Naive B cell (primary cell): Measurements from ENCODE around the gene SPG7. TPM values are rescaled to one million over a fixed set of nuclear protein-coding genes. Genes with fewer than 3 reads are reported as not detected.
"Not testable (repeated sequence)": the region's sequence is repeated elsewhere in the genome, so short reads cannot be mapped to it uniquely, and the experiment has no call there.

Experiments used
- ATAC-seq, 2 donors: fragments of 150-1000 bp; cut with Tn5 transposase; 2 replicates each; pipeline ENCODE4 v1.10.0; 2021; ENCODE audit warnings: low read depth in 2 of 2, mild to moderate bottlenecking in 2 of 2, moderate library complexity in 2 of 2
- DNase-seq: peaks from one replicate; pipeline ENCODE4 v3.0.0; 2022
- H3K27ac Mint-ChIP-seq, 6 donors: one replicate each; pipeline ENCODE4 v1.8.0; 2020 to 2022; ENCODE audit warnings: mild to moderate bottlenecking in 6 of 6, mixed read lengths in 6 of 6, moderate library complexity in 5 of 6, inconsistent platforms in 2 of 6
- H3K27me3 Mint-ChIP-seq, 3 donors: one replicate each; pipeline ENCODE4 v1.8.0; 2021 to 2022; ENCODE audit warnings: mixed read lengths in 3 of 3, mild to moderate bottlenecking in 1 of 3
- H3K36me3 Mint-ChIP-seq, 2 donors: one replicate each; pipeline ENCODE4 v1.8.0; 2020 to 2022; ENCODE audit warnings: mixed read lengths in 2 of 2, inconsistent platforms in 1 of 2, mild to moderate bottlenecking in 1 of 2
- H3K4me1 Mint-ChIP-seq, 3 donors: one replicate each; pipeline ENCODE4 v1.8.0; 2020 to 2022; ENCODE audit warnings: mixed read lengths in 3 of 3, inconsistent platforms in 1 of 3, mild to moderate bottlenecking in 1 of 3, moderate library complexity in 1 of 3
- H3K4me3 Mint-ChIP-seq, 8 donors: one replicate each; pipeline ENCODE4 v1.8.0; 2020 to 2022; ENCODE audit warnings: mild to moderate bottlenecking in 8 of 8, mixed read lengths in 8 of 8, moderate library complexity in 8 of 8, inconsistent platforms in 2 of 8
- H3K9me3 Mint-ChIP-seq, 7 donors: one replicate each; pipeline ENCODE4 v1.8.0; 2020 to 2022; ENCODE audit warnings: mixed read lengths in 7 of 7, mild to moderate bottlenecking in 5 of 7, inconsistent platforms in 2 of 7, moderate library complexity in 1 of 7
- polyA plus RNA-seq, 6 donors: library from polyadenylated mRNA; unstranded; fragments of 300-500 nt; fragmentation: Illumina TruSeq; gene quantifications; one replicate each; pipeline ENCODE4 v1.2.3, GENCODE V29; 2021; ENCODE audit warnings: low read depth in 6 of 6

The SPG7 gene
- 10 to 100 TPM; 34.8 to 54.1 (median 40.0) TPM for polyA plus RNA-seq

DNA sequence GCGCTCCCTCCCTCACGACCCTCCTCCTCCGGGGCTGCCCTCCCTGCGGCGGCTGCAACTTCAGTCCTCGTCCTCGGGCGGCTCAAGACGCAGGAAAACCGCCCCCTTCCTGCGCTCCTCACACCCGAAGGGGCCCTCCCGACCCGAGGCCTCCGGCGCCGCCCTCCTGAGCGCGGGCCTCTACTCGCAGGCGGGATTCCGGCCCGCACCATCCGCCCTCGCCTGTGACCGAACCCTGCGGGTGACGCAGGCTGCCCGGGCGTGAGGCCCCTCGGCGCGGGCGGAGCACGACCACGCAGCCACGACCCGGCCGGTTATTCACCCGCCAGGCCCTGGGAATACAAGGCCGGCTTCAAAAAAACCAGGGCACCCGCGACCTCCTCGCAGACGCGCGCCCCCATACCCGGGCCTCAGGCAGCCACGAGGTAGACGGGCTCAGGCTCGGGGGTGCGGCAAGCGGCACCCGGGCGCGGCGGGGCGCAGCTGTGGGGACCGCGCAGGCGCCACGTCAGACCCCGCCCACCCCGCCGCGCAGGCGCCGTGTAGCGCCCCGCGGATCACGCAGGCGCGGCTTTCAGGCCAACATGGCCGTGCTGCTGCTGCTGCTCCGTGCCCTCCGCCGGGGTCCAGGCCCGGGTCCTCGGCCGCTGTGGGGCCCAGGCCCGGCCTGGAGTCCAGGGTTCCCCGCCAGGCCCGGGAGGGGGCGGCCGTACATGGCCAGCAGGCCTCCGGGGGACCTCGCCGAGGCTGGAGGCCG lies at the start of gene SPG7:
Gene SPG7 (plus strand): TSS at position 570 of the 757 bp plus-strand sequence. CDS start 15 bp downstream, at position 585.
- peak within 1 kb of the TSS; percentile 79 to 97 (median 96) for H3K27ac Mint-ChIP-seq
- ATAC-seq: peak; percentile 70 to 71
- H3K36me3 Mint-ChIP-seq: no peaks in the 10 kb centered on the region
- H3K4me1 Mint-ChIP-seq: peaks cover 12 to 37% (median 16%) of the 10 kb centered on the region in 3 donors
- H3K9me3 Mint-ChIP-seq: no peaks in the 10 kb centered on the region
- peak; percentile 95 for DNase-seq
- peak within 1 kb of the TSS; percentile 69 to 97 (median 94) for H3K4me3 Mint-ChIP-seq
- H3K27me3 Mint-ChIP-seq: no peaks in the 10 kb centered on the region

DNA sequence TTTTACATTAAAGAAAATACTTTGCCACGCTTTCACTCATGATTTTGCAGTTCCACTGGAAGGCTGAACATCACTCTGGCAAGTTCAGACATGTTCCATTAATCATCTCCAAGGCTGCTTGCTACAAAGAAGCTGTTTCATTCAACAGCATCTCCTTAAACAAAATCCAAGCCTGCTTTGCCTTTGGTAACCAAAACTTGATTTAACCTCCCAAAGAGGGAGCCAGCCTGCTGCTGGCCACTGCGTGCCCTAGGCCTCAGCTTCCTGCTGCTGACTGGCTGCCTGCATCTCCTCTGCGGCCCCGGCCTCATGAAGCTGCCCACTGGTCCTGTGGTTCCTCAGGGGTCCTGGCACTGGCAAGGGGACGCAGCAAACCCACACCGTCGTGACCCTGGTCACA lies 49.7 kb upstream of the SPG7 start:
- H3K36me3 Mint-ChIP-seq: peaks cover 0 to 4% of the 10 kb centered on the region in 2 donors
- no peak overlapping the region for H3K4me3 Mint-ChIP-seq
- no peak for DNase-seq
- peaks cover 0 to 3% (median 0%) of the 10 kb centered on the region in 7 donors for H3K9me3 Mint-ChIP-seq
- H3K4me1 Mint-ChIP-seq: peaks cover 38 to 62% (median 53%) of the 10 kb centered on the region in 3 donors
- ATAC-seq: no peak
- peaks cover 0 to 3% (median 0%) of the 10 kb centered on the region in 3 donors for H3K27me3 Mint-ChIP-seq
- peak overlapping the region in 2 of 6 donors; percentile 22 to 59 for H3K27ac Mint-ChIP-seq

GRCh38 chr16:89458967-89459366 lies 49.2 kb upstream of the SPG7 start:
- Mint-ChIP-seq H3K4me1 (peaks cover 34 to 62% (median 49%) of the 10 kb centered on the region in 3 donors), H3K27ac (peak overlapping the region in 1 of 6 donors; percentile 22), H3K9me3 (peaks cover 0 to 1% (median 0%) of the 10 kb centered on the region in 7 donors), H3K27me3 (peaks cover 0 to 3% (median 0%) of the 10 kb centered on the region in 3 donors), H3K36me3 (peaks cover 0 to 4% of the 10 kb centered on the region in 2 donors), H3K4me3 (peak overlapping the region in 1 of 8 donors; percentile 6)
- DNase-seq (no peak), ATAC-seq (no peak)

GRCh38 chr16:89460556-89460955 lies 47.6 kb upstream of the SPG7 start:
- peak overlapping the region in 2 of 8 donors; percentile 3 to 9 for H3K4me3 Mint-ChIP-seq

DNA sequence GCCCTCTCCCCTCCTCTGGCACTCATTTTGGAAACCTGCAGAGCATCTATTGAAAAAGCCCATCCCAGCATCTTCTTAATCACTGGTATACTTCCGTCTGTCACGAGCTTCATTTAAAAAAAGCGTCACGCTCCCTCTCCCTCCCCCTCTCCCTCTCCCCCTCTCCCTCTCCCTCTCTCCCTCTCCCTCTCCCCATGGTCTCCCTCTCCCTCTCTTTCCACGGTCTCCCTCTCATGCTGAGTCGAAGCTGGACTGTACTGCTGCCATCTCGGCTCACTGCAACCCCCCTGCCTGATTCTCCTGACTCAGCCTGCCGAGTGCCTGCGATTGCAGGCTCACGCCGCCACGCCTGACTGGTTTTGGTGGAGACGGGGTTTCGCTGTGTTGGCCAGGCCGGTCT lies 46.3 kb upstream of the SPG7 start:
- H3K4me1 Mint-ChIP-seq: peaks cover 41 to 66% (median 50%) of the 10 kb centered on the region in 3 donors
- peak overlapping the region in 2 of 8 donors; percentile 3 to 32 for H3K4me3 Mint-ChIP-seq
- DNase-seq, H3K27me3 Mint-ChIP-seq, H3K36me3 Mint-ChIP-seq, H3K27ac Mint-ChIP-seq, ATAC-seq, H3K9me3 Mint-ChIP-seq: not testable (repeated sequence)

More at GRCh38 chr16:89460556-89460955, 47.6 kb upstream of the SPG7 start:
- peak; percentile 33 for DNase-seq
- H3K9me3 Mint-ChIP-seq: no peaks in the 10 kb centered on the region
- H3K27ac Mint-ChIP-seq: peak overlapping the region in 2 of 6 donors; percentile 9 to 36
- peaks cover 0 to 4% of the 10 kb centered on the region in 2 donors for H3K36me3 Mint-ChIP-seq
- peaks cover 35 to 64% (median 50%) of the 10 kb centered on the region in 3 donors for H3K4me1 Mint-ChIP-seq
- ATAC-seq: peak; percentile 47 to 55
- peaks cover 0 to 3% (median 0%) of the 10 kb centered on the region in 3 donors for H3K27me3 Mint-ChIP-seq

DNA sequence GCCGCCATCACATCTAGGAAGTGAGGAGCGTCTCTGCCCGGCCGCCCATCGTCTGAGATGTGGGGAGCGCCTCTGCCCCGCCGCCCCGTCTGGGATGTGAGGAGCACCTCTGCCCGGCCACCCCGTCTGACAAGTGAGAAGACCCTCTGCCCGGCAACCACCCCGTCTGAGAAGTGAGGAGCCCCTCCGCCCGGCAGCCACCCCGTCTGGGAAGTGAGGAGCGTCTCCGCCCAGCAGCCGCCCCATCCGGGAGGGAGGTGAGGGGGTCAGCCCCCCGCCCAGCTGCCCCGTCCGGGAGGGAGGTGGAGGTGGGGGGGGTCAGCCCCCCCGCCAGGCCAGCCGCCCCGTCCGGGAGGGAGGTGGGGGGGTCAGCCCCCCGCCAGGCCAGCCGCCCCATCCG lies 45.6 kb upstream of the SPG7 start:
- H3K4me3 Mint-ChIP-seq, ATAC-seq, H3K27ac Mint-ChIP-seq, DNase-seq, H3K9me3 Mint-ChIP-seq, H3K36me3 Mint-ChIP-seq, H3K27me3 Mint-ChIP-seq: not testable (repeated sequence)
- H3K4me1 Mint-ChIP-seq: peaks cover 42 to 71% (median 54%) of the 10 kb centered on the region in 3 donors

DNA sequence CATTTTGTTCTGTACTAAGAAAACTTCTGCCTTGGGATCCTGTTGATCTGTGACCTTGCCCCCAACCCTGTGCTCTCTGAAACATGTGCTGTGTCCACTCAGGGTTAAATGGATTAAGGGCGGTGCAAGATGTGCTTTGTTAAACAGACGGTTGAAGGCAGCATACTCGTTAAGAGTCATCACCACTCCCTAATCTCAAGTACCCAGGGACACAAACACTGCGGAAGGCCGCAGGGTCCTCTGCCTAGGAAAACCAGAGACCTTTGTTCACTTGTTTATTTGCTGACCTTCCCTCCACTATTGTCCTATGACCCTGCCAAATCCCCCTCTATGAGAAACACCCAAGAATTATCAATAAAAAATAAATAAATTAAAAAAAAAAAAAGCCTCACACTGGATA lies 44.9 kb upstream of the SPG7 start:
- H3K27ac Mint-ChIP-seq, H3K9me3 Mint-ChIP-seq, H3K27me3 Mint-ChIP-seq, DNase-seq, H3K4me3 Mint-ChIP-seq, ATAC-seq, H3K36me3 Mint-ChIP-seq: not testable (repeated sequence)
- peaks cover 42 to 72% (median 60%) of the 10 kb centered on the region in 3 donors for H3K4me1 Mint-ChIP-seq

- Mint-ChIP-seq H3K4me1 (peaks cover 31 to 73% (median 61%) of the 10 kb centered on the region in 3 donors), H3K36me3 (no peaks in the 10 kb centered on the region), H3K27me3 (no peaks in the 10 kb centered on the region), H3K9me3 (no peaks in the 10 kb centered on the region), H3K4me3 (no peak overlapping the region), H3K27ac (peak overlapping the region in 2 of 6 donors; percentile 38 to 63)
- DNase-seq: no peak
- ATAC-seq: no peak
Measured at GRCh38 chr16:89466920-89467319, 41.3 kb upstream of the SPG7 start.

- ATAC-seq (no peak), DNase-seq (no peak)
- H3K4me3 Mint-ChIP-seq: no peak overlapping the region
- H3K27me3 Mint-ChIP-seq: no peaks in the 10 kb centered on the region
- H3K27ac Mint-ChIP-seq: peak overlapping the region in 1 of 6 donors; percentile 38
- peaks cover 35 to 73% (median 64%) of the 10 kb centered on the region in 3 donors for H3K4me1 Mint-ChIP-seq
- H3K9me3 Mint-ChIP-seq: no peaks in the 10 kb centered on the region
- no peaks in the 10 kb centered on the region for H3K36me3 Mint-ChIP-seq
Measured at GRCh38 chr16:89467382-89467781, 40.8 kb upstream of the SPG7 start.

GRCh38 chr16:89472711-89473075 lies 35.5 kb upstream of the SPG7 start:
- ATAC-seq (no peak), DNase-seq (no peak)
- H3K36me3 Mint-ChIP-seq: peaks cover 0 to 5% of the 10 kb centered on the region in 2 donors
- H3K9me3 Mint-ChIP-seq: no peaks in the 10 kb centered on the region
- H3K4me1 Mint-ChIP-seq: peaks cover 54 to 88% (median 87%) of the 10 kb centered on the region in 3 donors
- no peak overlapping the region for H3K4me3 Mint-ChIP-seq
- H3K27me3 Mint-ChIP-seq: no peaks in the 10 kb centered on the region
- no peak overlapping the region for H3K27ac Mint-ChIP-seq

GRCh38 chr16:89473136-89473712 lies 35.0 kb upstream of the SPG7 start:
- no peak for ATAC-seq
- Mint-ChIP-seq H3K36me3 (peaks cover 0 to 5% of the 10 kb centered on the region in 2 donors), H3K27ac (no peak overlapping the region), H3K4me3 (peak overlapping the region in 2 of 8 donors; percentile 49 to 52), H3K27me3 (no peaks in the 10 kb centered on the region), H3K4me1 (peaks cover 57 to 88% (median 85%) of the 10 kb centered on the region in 3 donors), H3K9me3 (no peaks in the 10 kb centered on the region)
- no peak for DNase-seq

DNA sequence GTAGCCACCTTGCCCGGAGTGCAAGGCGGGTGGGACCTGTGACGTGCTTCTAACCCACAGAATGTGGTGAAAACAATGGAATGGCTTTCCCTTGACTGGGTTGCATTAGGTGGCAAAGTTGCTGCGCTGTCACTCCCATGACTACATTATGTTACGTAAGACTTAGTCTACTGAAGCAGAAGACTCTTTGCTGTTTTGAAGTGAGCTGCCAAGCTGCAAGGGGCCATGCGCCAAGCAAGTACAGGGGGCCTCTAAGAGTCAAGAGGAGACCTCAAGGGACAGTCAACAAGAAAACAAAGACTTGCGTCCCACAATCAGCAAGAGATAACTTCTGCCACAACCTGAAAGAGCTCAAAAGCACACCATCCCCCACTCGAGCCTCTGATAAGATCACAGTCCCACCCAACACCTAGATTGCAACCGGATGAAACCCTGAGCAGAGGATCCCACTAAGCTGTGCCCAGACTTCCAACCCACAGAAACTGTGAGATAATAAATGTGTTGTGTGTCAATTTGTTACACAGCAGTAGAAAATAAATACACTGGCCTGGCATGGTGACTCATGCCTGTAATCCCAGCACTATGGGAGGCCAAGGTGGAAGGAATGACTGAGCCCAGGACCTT lies 34.3 kb upstream of the SPG7 start:
- Mint-ChIP-seq H3K27me3 (no peaks in the 10 kb centered on the region), H3K4me1 (peaks cover 63 to 92% (median 89%) of the 10 kb centered on the region in 3 donors), H3K9me3 (no peaks in the 10 kb centered on the region), H3K27ac (peak overlapping the region in 2 of 6 donors; percentile 13 to 75), H3K36me3 (peaks cover 0 to 5% of the 10 kb centered on the region in 2 donors), H3K4me3 (peak overlapping the region in 3 of 8 donors; percentile 7 to 44 (median 39))
- ATAC-seq (no peak), DNase-seq (no peak)

DNA sequence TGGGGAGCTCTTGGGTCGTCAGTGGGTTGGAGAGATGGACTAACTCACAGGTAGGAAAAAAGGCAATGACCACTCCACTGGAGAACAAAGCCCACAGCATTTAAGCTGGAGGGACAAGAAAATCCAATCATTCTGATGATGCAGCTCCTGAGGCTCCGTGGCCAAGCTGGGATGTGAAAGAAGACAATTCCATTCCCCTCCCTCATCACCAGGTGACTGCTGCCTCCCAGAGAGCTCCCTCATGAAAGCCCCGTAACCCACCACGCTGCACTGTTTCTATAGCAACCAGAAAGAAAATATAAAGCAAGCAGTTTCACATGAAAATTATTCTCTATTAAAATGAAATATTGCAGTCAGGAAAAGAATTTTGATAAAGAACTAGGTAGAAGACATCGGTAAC lies 33.1 kb upstream of the SPG7 start:
- Mint-ChIP-seq H3K4me3 (peak overlapping the region in 3 of 8 donors; percentile 21 to 76 (median 56)), H3K36me3 (peaks cover 0 to 5% of the 10 kb centered on the region in 2 donors), H3K4me1 (peaks cover 65 to 94% (median 85%) of the 10 kb centered on the region in 3 donors), H3K27ac (peak overlapping the region in 2 of 6 donors; percentile 20 to 63), H3K27me3 (no peaks in the 10 kb centered on the region), H3K9me3 (no peaks in the 10 kb centered on the region)
- DNase-seq (no peak), ATAC-seq (no peak)
